ELR (cell line): ENCODE data around the gene C1orf167.

ENCODE experiments used
- DNase-seq: peaks from one replicate; pipeline ENCODE4 v3.0.0-alpha.2; 2015; ENCODE audit warnings: low read depth

C1orf167 gene

GRCh38 chr1:11835441-11836225 lies 73.6 kb downstream of the C1orf167 start:
- no peak for DNase-seq

GRCh38 chr1:11836955-11837766 lies 75.2 kb downstream of the C1orf167 start:
- DNase-seq: no peak

DNA sequence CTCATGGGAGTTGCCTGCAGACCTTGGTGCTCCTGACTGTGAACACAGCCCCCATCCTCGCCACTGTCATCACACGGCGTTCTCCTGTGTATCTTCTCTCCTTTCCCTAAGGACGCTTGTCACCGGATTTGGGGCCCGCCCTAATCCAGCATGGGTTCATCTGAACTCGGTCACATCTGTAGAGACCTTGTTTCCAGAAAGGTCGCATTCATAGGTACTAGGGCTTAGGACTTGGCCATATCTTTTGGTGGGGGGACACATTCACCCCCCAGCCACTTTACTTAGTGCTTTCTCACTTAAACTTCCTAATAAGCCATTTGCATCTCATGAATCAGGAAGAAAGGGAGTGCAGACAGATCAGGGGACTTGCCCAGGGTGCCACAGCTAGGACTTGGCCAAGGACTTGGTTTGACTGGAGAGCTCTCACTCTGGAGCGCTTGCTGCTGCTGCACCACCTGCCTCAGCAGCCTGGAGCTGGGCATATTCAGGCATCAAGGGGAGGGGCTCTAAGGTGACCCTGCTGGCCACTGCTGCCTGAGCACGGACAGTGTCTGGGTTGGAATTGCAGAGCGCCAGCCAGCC lies 75.9 kb downstream of the C1orf167 start:
- no peak for DNase-seq

DNA sequence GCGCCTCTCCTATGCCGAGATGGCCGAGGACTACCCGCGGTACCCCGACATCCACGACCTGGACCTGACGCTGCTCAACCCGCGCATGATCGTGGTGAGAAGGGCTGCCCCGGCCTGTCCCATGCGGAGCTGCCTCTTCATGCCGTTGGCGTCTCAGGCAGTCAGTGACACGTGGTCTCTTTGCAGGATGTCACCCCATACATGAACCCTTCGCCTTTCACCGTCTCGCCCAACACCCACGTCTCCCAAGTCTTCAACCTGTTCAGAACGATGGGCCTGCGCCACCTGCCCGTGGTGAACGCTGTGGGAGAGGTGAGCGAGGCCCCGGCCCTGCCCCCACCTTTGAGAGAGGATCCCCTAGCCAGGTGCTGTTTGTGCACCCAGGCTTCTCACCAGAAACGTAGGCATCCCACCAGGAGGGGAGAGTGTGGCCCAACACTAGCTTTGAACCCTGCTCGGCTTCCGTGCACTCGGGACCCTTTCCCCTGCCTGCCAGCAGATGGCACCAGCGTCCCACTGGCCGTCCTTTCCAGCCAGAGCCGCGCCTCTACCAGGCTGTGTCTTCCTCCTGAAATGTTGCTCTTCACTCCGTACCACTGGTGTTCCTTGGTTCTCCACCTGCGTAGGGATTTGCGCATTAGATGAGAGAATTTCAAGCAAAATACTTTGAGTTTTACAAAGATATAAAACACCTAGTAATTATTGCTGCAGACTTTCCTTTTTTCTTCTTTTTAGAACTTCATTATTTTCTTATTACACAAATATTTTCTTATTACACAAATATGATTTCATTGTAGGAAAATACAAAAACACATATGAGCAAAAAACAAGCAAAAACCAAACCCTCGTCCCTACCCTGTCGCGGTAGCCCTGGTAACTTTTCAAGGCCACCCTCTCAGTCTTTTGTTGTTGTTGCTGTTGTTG lies 76.6 kb downstream of the C1orf167 start:
- DNase-seq: peak; percentile 62
